ENCODE data around the gene SLC39A6. TPM values are rescaled to one million over a fixed set of nuclear protein-coding genes. Genes with fewer than 3 reads are reported as not detected.

The SLC39A6 gene
- polyA plus RNA-seq, 1 of the 3 experiments (the other 2 are of a cell fraction), result 67.4 TPM

DNA sequence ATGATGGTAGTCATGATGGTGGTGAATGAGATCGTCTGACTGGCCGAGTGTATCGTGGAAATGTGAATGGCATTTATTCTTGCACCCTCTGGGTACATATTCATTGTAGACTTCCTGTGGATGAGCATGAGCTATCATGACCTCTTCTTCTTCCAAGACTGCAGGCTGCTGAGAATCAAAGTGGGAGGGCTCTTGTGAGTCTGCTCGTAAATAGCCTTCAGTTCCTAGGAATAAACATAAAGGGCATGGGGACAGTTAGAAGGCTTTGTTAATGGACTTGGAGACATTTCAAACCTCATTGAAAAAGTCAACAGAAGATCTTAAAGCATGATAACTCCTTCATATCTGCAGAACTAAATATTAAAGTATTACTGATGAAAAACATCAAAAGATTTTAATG is 14.9 kb downstream of the SLC39A6 start:
- CTCF ChIA-PET, result no interaction called here
- H2AFZ ChIP-seq (ENCODE audit: low read depth), result no peak overlapping the region
- no peak for DNase-seq
- no peak overlapping the region for H3K4me2 ChIP-seq
- H3K27me3 ChIP-seq (ENCODE audit: insufficient read depth), result no peaks in the 10 kb centered on the region
- H3K4me1 ChIP-seq (ENCODE audit: control insufficient read depth in 1 of 2, insufficient read depth in 2 of 2, low read depth in 1 of 2, low read length in 1 of 2), result no peaks in the 10 kb centered on the region
- TF ChIP-seq, protein P1, sequence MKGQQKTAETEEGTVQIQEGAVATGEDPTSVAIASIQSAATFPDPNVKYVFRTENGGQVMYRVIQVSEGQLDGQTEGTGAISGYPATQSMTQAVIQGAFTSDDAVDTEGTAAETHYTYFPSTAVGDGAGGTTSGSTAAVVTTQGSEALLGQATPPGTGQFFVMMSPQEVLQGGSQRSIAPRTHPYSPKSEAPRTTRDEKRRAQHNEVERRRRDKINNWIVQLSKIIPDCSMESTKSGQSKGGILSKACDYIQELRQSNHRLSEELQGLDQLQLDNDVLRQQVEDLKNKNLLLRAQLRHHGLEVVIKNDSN (IDR thresholded peaks at IDR 0.05; ENCODE audit: borderline replicate concordance, low read depth), result no peak
- TF ChIP-seq MEF2A (IDR thresholded peaks at IDR 0.05; ENCODE audit: borderline replicate concordance, low read depth) (no peak), RXRA (IDR thresholded peaks at IDR 0.05; ENCODE audit: borderline replicate concordance, low read depth) (no peak), EP300 (IDR thresholded peaks at IDR 0.05; ENCODE audit: borderline replicate concordance in 1 of 2, low read depth in 1 of 2, low read length in 1 of 2) (no peak), POLR2AphosphoS5 (IDR thresholded peaks at IDR 0.05; ENCODE audit: low read depth, low read length) (no peak), TAF1 (IDR thresholded peaks at IDR 0.05; ENCODE audit: borderline replicate concordance, low read depth, low read length) (no peak), MXI1 (IDR thresholded peaks at IDR 0.05; ENCODE audit: low read depth, low read length) (no peak), CTCF (IDR thresholded peaks at IDR 0.05) (no peak)
- TF ChIP-seq, protein P2, sequence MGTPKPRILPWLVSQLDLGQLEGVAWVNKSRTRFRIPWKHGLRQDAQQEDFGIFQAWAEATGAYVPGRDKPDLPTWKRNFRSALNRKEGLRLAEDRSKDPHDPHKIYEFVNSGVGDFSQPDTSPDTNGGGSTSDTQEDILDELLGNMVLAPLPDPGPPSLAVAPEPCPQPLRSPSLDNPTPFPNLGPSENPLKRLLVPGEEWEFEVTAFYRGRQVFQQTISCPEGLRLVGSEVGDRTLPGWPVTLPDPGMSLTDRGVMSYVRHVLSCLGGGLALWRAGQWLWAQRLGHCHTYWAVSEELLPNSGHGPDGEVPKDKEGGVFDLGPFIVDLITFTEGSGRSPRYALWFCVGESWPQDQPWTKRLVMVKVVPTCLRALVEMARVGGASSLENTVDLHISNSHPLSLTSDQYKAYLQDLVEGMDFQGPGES (IDR thresholded peaks at IDR 0.05; ENCODE audit: low read depth, low read length), result no peak
- no peak overlapping the region for H3K27ac ChIP-seq (ENCODE audit: low read depth in 2 of 2, low read length in 1 of 2)
- no peaks in the 10 kb centered on the region for H4K20me1 ChIP-seq (ENCODE audit: insufficient read depth)
- no peaks in the 10 kb centered on the region for H3K9me3 ChIP-seq
- no peaks in the 10 kb centered on the region for H3K79me2 ChIP-seq (ENCODE audit: insufficient read depth)
- 93% methylated on average over 4 of the region's 4 CpGs for WGBS (ENCODE audit: low lambda C conversion rate)
- H3K36me3 ChIP-seq (replicated peaks in 1 of 2; ENCODE audit: control insufficient read depth in 1 of 2, insufficient read depth in 2 of 2, low read length in 1 of 2), result peaks cover 78 to 80% of the 10 kb centered on the region in 2 experiments
- H3K9ac ChIP-seq, result no peak overlapping the region
- no peaks in the 10 kb centered on the region for H3F3A ChIP-seq (replicated peaks; ENCODE audit: insufficient read depth)
- POLR2A ChIA-PET, result no interaction called here
- no peak overlapping the region for H3K4me3 ChIP-seq (ENCODE audit: low read depth in 2 of 2, low read length in 1 of 2)
- H3K9me2 ChIP-seq, result no peaks in the 10 kb centered on the region

DNA sequence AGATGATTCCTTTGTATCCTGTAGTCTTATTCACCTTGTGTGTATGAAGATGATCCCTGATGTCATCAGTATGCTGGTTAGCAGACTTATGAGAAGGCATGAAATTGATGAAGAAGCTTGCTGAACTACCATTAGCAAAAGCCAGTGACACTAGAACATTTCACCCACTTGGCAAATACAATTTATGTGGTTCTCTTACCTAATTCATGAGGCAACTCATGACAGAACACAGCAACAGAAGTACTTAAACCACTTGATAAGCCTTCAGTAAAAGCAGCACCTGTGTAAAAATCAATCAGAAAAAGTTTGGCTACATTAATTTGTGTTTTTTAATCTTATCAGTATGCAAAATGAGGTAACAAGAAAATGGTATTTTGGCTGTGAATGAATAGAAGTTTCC is 16.8 kb downstream of the SLC39A6 start:
- Histone ChIP-seq H3K9ac (no peak overlapping the region), H3K27me3 (ENCODE audit: insufficient read depth) (no peaks in the 10 kb centered on the region), H3K4me2 (no peak overlapping the region), H3K9me3 (no peaks in the 10 kb centered on the region), H3K9me2 (no peaks in the 10 kb centered on the region), H3K4me1 (ENCODE audit: control insufficient read depth in 1 of 2, insufficient read depth in 2 of 2, low read depth in 1 of 2, low read length in 1 of 2) (no peaks in the 10 kb centered on the region; a peak in 1 of 4 replicates), H3K36me3 (replicated peaks in 1 of 2; ENCODE audit: control insufficient read depth in 1 of 2, insufficient read depth in 2 of 2, low read length in 1 of 2) (peaks cover 79 to 81% of the 10 kb centered on the region in 2 experiments), H3K4me3 (ENCODE audit: low read depth in 2 of 2, low read length in 1 of 2) (no peak overlapping the region), H4K20me1 (ENCODE audit: insufficient read depth) (no peaks in the 10 kb centered on the region), H3F3A (replicated peaks; ENCODE audit: insufficient read depth) (no peaks in the 10 kb centered on the region), H3K79me2 (ENCODE audit: insufficient read depth) (no peaks in the 10 kb centered on the region), H3K27ac (ENCODE audit: low read depth in 2 of 2, low read length in 1 of 2) (no peak overlapping the region), H2AFZ (ENCODE audit: low read depth) (no peak overlapping the region)
- DNase-seq, result no peak
- TF ChIP-seq EZH2phosphoT487 (IDR thresholded peaks at IDR 0.05; ENCODE audit: borderline replicate concordance, low read depth), result no peak
- TF ChIP-seq MEF2A (IDR thresholded peaks at IDR 0.05; ENCODE audit: borderline replicate concordance, low read depth), result no peak
- no peak for TF ChIP-seq GABPA (IDR thresholded peaks at IDR 0.05; ENCODE audit: low read depth)
- TF ChIP-seq USF2 (IDR thresholded peaks at IDR 0.05; ENCODE audit: borderline replicate concordance, low read depth, low read length), result no peak
- TF ChIP-seq, protein P3, sequence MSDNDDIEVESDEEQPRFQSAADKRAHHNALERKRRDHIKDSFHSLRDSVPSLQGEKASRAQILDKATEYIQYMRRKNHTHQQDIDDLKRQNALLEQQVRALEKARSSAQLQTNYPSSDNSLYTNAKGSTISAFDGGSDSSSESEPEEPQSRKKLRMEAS (IDR thresholded peaks at IDR 0.05; ENCODE audit: low read depth), result no peak
- TF ChIP-seq FOSL2 (IDR thresholded peaks at IDR 0.05; ENCODE audit: borderline replicate concordance, low read depth), result no peak
- ChIA-PET POLR2A (no interaction called here), CTCF (interaction anchor here (0.6 to 1.3 kb wide), 4 partner anchors 10 to 169 kb away, joined by 3 to 4 read pairs (median 3); no protein-coding TSS in a partner anchor)

Data from SK-N-SH (cell line).